ENCODE results near the gene ETNK2.

GRCh38 chr1:204149107-204149506, 2.7 kb downstream of the ETNK2 start:
- no peak for TF ChIP-seq POLR2A (IDR thresholded peaks at IDR 0.05; ENCODE audit: low read length)
- TF ChIP-seq GATA1 (IDR thresholded peaks at IDR 0.05; ENCODE audit: low read depth, low read length), result no peak

All from erythroblast (primary cell).